ENCODE results near the gene WNK3. TPM values are rescaled to one million over a fixed set of nuclear protein-coding genes. Genes with fewer than 3 reads are reported as not detected.
"Not testable (repeated sequence)": the region's sequence is repeated elsewhere in the genome, so short reads cannot be mapped to it uniquely, and the experiment has no call there.

The WNK3 gene
- 1 to 10 TPM; 3.9 to 5.1 (median 4.5) TPM for polyA plus RNA-seq (ENCODE audit: insufficient read length in 4 of 4)

- DNase-seq (ENCODE audit: low read depth in 4 of 4, low spot score in 3 of 4): peak; percentile 60 to 74 (median 71)
Measured at GRCh38 chrX:54357414-54358377, at the start of gene WNK3. Gene WNK3, minus strand, starts transcription at chrX:54358046.

- no peak for DNase-seq (ENCODE audit: low read depth in 4 of 4, low spot score in 3 of 4)
Measured at GRCh38 chrX:54407266-54407665, 49.4 kb upstream of the WNK3 start.

- DNase-seq (ENCODE audit: low read depth in 4 of 4, low spot score in 3 of 4): no peak
Measured at GRCh38 chrX:54397113-54397512, 39.3 kb upstream of the WNK3 start.

- no peak for DNase-seq (ENCODE audit: low read depth in 4 of 4, low spot score in 3 of 4)
Measured at GRCh38 chrX:54386314-54386713, 28.5 kb upstream of the WNK3 start.

- DNase-seq (ENCODE audit: low read depth in 4 of 4, low spot score in 3 of 4): not testable (repeated sequence)
Measured at GRCh38 chrX:54384661-54385060, 26.8 kb upstream of the WNK3 start.

- DNase-seq (ENCODE audit: low read depth in 4 of 4, low spot score in 3 of 4): no peak
Measured at GRCh38 chrX:54359408-54359807, 1.6 kb upstream of the WNK3 start.

GRCh38 chrX:54358424-54359211 lies 772 bp upstream of the WNK3 start:
- peak; percentile 66 to 75 (median 70) for DNase-seq (ENCODE audit: low read depth in 4 of 4, low spot score in 3 of 4)

GRCh38 chrX:54352677-54353076 lies 5.2 kb downstream of the WNK3 start:
- no peak for DNase-seq (ENCODE audit: low read depth in 4 of 4, low spot score in 3 of 4)

- not testable (repeated sequence) for DNase-seq (ENCODE audit: low read depth in 4 of 4, low spot score in 3 of 4)
Measured at GRCh38 chrX:54337383-54337782, 20.5 kb downstream of the WNK3 start.

GRCh38 chrX:54325077-54325476 lies 32.8 kb downstream of the WNK3 start:
- no peak for DNase-seq (ENCODE audit: low read depth in 4 of 4, low spot score in 3 of 4)

- DNase-seq (ENCODE audit: low read depth in 4 of 4, low spot score in 3 of 4): no peak
Measured at GRCh38 chrX:54320067-54320466, 37.8 kb downstream of the WNK3 start.

- no peak for DNase-seq (ENCODE audit: low read depth in 4 of 4, low spot score in 3 of 4)
Measured at GRCh38 chrX:54306379-54306778, 51.5 kb downstream of the WNK3 start.

GRCh38 chrX:54301516-54301915 lies 56.3 kb downstream of the WNK3 start:
- no peak for DNase-seq (ENCODE audit: low read depth in 4 of 4, low spot score in 3 of 4)

- DNase-seq (ENCODE audit: low read depth in 4 of 4, low spot score in 3 of 4): no peak
Measured at GRCh38 chrX:54294306-54294705, 63.5 kb downstream of the WNK3 start.

- DNase-seq (ENCODE audit: low read depth in 4 of 4, low spot score in 3 of 4): no peak
Measured at GRCh38 chrX:54292755-54293154, 65.1 kb downstream of the WNK3 start.

GRCh38 chrX:54291758-54292157 lies 66.1 kb downstream of the WNK3 start:
- DNase-seq (ENCODE audit: low read depth in 4 of 4, low spot score in 3 of 4): no peak

GRCh38 chrX:54288968-54289367 lies 68.9 kb downstream of the WNK3 start:
- no peak for DNase-seq (ENCODE audit: low read depth in 4 of 4, low spot score in 3 of 4)

GRCh38 chrX:54288277-54288676 lies 69.6 kb downstream of the WNK3 start:
- no peak for DNase-seq (ENCODE audit: low read depth in 4 of 4, low spot score in 3 of 4)

GRCh38 chrX:54281676-54282075 lies 76.2 kb downstream of the WNK3 start:
- no peak for DNase-seq (ENCODE audit: low read depth in 4 of 4, low spot score in 3 of 4)

- no peak for DNase-seq (ENCODE audit: low read depth in 4 of 4, low spot score in 3 of 4)
Measured at GRCh38 chrX:54280466-54280865, 77.4 kb downstream of the WNK3 start.

- DNase-seq (ENCODE audit: low read depth in 4 of 4, low spot score in 3 of 4): no peak
Measured at GRCh38 chrX:54271664-54272063, 86.2 kb downstream of the WNK3 start.
